Panc1 (cell line): Measurements from ENCODE around the gene C16orf78.

ENCODE experiments used
- CTCF ChIP-seq: fragments of 450-650 bp; IDR thresholded peaks from 2 replicates; pipeline ENCODE4 v1.5.1; 2017; ENCODE audit warnings: mild to moderate bottlenecking
- POLR2AphosphoS5 ChIP-seq: IDR thresholded peaks from 2 replicates; pipeline ENCODE4 v1.6.1; 2012; ENCODE audit warnings: mild to moderate bottlenecking, low read depth, low read length, moderate library complexity

DNA sequence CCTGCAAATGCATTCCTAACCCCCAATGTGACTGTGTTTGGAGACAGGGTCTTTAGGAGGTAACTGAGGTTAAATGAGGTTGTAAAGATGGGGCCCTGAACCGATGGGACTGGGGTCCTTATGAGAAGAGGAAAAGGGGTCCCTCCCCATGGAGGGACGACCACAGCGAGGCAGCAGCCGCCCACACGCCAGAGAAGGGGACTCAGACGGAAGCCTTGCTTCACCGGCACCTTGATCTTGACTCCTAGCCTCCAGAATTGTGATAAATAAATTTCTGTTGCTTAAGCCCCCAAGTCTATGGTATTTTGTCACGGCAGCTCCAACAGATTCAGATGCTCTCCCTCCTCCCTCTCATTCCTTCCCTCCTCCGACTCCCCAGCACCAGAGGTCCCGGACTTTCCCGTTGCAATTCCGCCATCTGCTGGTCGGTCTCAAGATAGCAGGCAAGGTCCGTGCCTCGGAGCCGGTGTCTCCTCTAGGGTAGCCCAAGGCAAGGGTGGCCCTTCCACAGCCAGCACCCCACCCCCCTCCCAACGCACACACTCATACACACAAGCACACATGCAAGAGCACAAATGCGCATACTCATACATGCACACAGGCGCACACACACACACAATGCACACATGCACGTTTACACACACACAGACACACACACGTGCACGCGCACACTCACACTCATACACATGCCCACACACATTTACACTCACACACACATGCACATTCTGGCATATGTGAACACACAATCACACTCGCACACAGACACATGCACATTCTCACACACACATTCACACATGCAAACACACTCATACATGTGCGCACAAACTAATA is 23.1 kb upstream of the C16orf78 start:
- TF ChIP-seq CTCF (peak; percentile 79), POLR2AphosphoS5 (no peak)
